ENCODE data around the gene TRIM59.

DNA sequence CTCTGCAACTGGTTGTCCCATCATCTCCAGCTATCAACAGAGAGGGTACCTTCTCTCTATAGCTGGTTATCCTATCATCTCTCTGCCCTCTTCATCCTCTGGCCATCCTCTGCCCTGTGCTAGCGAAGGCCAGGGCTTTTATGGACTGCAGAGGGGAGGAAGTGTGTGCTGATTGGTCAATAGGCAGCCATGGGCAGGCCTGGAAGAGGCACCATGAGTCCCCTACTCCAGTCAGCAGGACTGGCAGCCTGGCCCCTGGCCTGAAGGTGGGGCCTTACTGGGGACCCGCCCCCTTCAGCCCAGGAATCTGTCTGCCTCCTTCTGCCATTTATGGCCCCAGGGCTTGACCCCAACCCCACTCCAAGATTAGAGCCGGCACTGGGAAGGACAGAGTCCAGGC is 10.4 kb upstream of the TRIM59 start:
- TF ChIP-seq ZNF19 (tag by site-specific recombination; IDR thresholded peaks at IDR 0.05; ENCODE audit: low read depth) (no peak), TCF7L2 (IDR thresholded peaks at IDR 0.05; ENCODE audit: borderline replicate concordance, low read depth, low read length) (no peak)
- TF ChIP-seq, protein P1, sequence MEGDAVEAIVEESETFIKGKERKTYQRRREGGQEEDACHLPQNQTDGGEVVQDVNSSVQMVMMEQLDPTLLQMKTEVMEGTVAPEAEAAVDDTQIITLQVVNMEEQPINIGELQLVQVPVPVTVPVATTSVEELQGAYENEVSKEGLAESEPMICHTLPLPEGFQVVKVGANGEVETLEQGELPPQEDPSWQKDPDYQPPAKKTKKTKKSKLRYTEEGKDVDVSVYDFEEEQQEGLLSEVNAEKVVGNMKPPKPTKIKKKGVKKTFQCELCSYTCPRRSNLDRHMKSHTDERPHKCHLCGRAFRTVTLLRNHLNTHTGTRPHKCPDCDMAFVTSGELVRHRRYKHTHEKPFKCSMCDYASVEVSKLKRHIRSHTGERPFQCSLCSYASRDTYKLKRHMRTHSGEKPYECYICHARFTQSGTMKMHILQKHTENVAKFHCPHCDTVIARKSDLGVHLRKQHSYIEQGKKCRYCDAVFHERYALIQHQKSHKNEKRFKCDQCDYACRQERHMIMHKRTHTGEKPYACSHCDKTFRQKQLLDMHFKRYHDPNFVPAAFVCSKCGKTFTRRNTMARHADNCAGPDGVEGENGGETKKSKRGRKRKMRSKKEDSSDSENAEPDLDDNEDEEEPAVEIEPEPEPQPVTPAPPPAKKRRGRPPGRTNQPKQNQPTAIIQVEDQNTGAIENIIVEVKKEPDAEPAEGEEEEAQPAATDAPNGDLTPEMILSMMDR (tag by site-specific recombination; IDR thresholded peaks at IDR 0.05) = no peak
